Measurements from ENCODE around the gene SLC36A2.
A peak's percentile ranks its signal among the peaks of the same experiment; 100 is the strongest.

The SLC36A2 gene

DNA sequence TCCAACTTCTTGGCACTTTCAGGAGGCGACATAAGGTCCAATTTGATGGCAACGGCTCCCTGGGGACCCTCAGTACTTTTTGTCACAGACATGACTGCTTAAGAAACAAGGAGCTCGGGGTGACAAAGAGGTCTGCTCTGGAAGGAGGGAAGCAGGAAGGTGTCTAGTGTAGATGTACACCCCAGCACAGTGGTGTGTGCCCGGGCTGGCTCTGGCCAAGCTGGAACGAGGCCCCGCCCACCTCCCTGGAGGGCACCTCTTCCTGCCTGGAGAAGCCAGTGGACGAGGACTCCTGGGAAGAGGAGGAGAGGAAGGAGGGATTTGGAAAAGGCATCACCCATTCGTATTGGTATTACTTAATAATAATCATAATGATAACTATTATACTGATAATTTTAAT lies at the start of gene SLC36A2:
Gene SLC36A2, minus strand, starts transcription at position 191 of the 400 bp plus-strand sequence. Its CDS starts 99 bp downstream, at position 92.
- Histone ChIP-seq H3K9ac (no peak within 1 kb of the TSS), H3K36me3 (ENCODE audit: control insufficient read depth, insufficient read depth, low read length) (no peaks in the 10 kb centered on the region), H3K4me3 (ENCODE audit: low read depth, low read length) (no peak within 1 kb of the TSS), H3K9me3 (ENCODE audit: control insufficient read depth, low read length) (no peaks in the 10 kb centered on the region), H3K4me2 (ENCODE audit: low read length) (no peak within 1 kb of the TSS), H2AFZ (peak within 1 kb of the TSS; percentile 19), H3K4me1 (peaks cover 3% of the 10 kb centered on the region), H3K27me3 (ENCODE audit: control insufficient read depth, insufficient read depth, low read length) (no peaks in the 10 kb centered on the region), H3K79me2 (peaks cover 2% of the 10 kb centered on the region), H3K27ac (no peak within 1 kb of the TSS)
- TF ChIP-seq, protein P1, sequence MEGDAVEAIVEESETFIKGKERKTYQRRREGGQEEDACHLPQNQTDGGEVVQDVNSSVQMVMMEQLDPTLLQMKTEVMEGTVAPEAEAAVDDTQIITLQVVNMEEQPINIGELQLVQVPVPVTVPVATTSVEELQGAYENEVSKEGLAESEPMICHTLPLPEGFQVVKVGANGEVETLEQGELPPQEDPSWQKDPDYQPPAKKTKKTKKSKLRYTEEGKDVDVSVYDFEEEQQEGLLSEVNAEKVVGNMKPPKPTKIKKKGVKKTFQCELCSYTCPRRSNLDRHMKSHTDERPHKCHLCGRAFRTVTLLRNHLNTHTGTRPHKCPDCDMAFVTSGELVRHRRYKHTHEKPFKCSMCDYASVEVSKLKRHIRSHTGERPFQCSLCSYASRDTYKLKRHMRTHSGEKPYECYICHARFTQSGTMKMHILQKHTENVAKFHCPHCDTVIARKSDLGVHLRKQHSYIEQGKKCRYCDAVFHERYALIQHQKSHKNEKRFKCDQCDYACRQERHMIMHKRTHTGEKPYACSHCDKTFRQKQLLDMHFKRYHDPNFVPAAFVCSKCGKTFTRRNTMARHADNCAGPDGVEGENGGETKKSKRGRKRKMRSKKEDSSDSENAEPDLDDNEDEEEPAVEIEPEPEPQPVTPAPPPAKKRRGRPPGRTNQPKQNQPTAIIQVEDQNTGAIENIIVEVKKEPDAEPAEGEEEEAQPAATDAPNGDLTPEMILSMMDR (IDR thresholded peaks at IDR 0.05) = no peak

- Histone ChIP-seq H3K27me3 (ENCODE audit: control insufficient read depth, insufficient read depth, low read length) (no peaks in the 10 kb centered on the region), H3K4me2 (ENCODE audit: low read length) (no peak overlapping the region), H3K4me3 (ENCODE audit: low read depth, low read length) (no peak overlapping the region), H3K4me1 (peaks cover 38% of the 10 kb centered on the region), H2AFZ (no peak overlapping the region), H3K9ac (no peak overlapping the region), H3K36me3 (ENCODE audit: control insufficient read depth, insufficient read depth, low read length) (no peaks in the 10 kb centered on the region), H3K9me3 (ENCODE audit: control insufficient read depth, low read length) (no peaks in the 10 kb centered on the region), H3K27ac (peak overlapping the region; percentile 67), H3K79me2 (peaks cover 11% of the 10 kb centered on the region)
- TF ChIP-seq, protein P1 (IDR thresholded peaks at IDR 0.05) = no peak
Observed at GRCh38 chr5:151388960-151389359, 41.6 kb upstream of the SLC36A2 start.

DNA sequence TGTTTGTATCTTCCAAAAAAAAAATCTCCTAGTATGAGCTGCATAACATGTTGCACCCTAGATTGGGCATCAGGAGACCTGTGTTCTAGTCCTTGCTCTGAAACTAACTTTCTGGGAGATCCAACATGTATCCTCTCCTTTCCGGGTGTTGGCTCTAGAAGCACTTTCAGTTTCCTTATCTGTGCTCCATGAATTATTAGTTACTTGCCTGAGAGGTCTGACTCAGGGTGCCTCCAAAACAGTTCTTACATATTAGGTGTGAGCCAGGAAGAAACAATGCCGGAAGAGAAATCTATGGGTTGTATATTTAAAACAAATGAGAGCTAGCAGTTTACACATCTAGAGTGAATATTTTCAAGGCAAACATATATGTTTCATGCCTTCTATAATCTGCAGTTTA lies 36.7 kb upstream of the SLC36A2 start:
- Histone ChIP-seq H3K4me1 (peaks cover 50% of the 10 kb centered on the region), H3K4me3 (ENCODE audit: low read depth, low read length) (no peak overlapping the region), H3K9ac (no peak overlapping the region), H3K36me3 (ENCODE audit: control insufficient read depth, insufficient read depth, low read length) (no peaks in the 10 kb centered on the region), H3K4me2 (ENCODE audit: low read length) (no peak overlapping the region), H2AFZ (peak overlapping the region; percentile 63), H3K27me3 (ENCODE audit: control insufficient read depth, insufficient read depth, low read length) (no peaks in the 10 kb centered on the region), H3K9me3 (ENCODE audit: control insufficient read depth, low read length) (no peaks in the 10 kb centered on the region), H3K27ac (no peak overlapping the region), H3K79me2 (peaks cover 11% of the 10 kb centered on the region)
- TF ChIP-seq, protein P1 (IDR thresholded peaks at IDR 0.05) = no peak

DNA sequence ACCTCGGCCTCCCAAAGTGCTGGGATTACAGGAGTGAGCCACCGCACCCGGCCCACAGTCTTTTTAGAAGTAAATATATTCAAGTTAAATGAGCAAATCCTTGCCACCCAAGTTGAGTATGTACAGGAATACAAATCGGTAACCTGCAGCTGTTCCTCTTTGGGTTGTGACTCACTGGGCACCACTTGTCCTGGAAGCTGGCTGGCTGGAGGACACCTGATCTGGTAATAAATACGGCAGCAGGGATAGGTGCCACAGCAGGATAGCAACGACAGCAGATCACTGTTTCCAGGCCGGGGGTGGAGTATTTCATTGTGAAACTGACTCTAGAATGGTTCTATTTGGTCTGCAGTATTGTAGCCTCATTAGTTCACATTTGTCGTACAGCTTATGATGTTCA lies 35.7 kb upstream of the SLC36A2 start:
- H3K4me2 ChIP-seq (ENCODE audit: low read length) = no peak overlapping the region
- peaks cover 11% of the 10 kb centered on the region for H3K79me2 ChIP-seq
- no peak overlapping the region for H3K4me3 ChIP-seq (ENCODE audit: low read depth, low read length)
- H3K4me1 ChIP-seq = peaks cover 49% of the 10 kb centered on the region
- no peak overlapping the region for H3K9ac ChIP-seq
- no peaks in the 10 kb centered on the region for H3K36me3 ChIP-seq (ENCODE audit: control insufficient read depth, insufficient read depth, low read length)
- TF ChIP-seq, protein P1 (IDR thresholded peaks at IDR 0.05) = no peak
- no peaks in the 10 kb centered on the region for H3K9me3 ChIP-seq (ENCODE audit: control insufficient read depth, low read length)
- H3K27ac ChIP-seq = no peak overlapping the region
- no peak overlapping the region for H2AFZ ChIP-seq
- H3K27me3 ChIP-seq (ENCODE audit: control insufficient read depth, insufficient read depth, low read length) = no peaks in the 10 kb centered on the region

DNA sequence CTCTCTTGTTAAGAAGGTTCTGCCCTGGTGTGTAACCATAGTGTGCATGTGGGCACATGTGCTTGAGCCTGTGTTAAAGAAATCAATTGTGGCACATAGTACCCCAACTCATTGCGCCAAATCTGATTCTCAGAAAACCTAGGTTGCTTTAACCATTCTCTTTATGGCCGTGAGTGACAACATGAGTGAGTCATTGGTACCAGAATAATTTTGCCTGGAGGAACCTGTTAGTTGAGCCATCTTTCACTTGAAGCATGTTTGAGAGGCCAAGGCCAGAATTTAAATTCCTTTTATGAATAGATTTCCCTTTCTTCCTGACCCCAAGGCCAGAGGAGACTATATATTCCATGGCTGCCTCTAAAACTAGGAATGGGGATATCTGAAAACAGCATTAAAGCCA lies 35.2 kb upstream of the SLC36A2 start:
- Histone ChIP-seq H3K79me2 (peaks cover 14% of the 10 kb centered on the region), H3K9ac (no peak overlapping the region), H3K4me1 (peaks cover 44% of the 10 kb centered on the region), H3K4me3 (ENCODE audit: low read depth, low read length) (no peak overlapping the region), H3K36me3 (ENCODE audit: control insufficient read depth, insufficient read depth, low read length) (no peaks in the 10 kb centered on the region), H3K27me3 (ENCODE audit: control insufficient read depth, insufficient read depth, low read length) (no peaks in the 10 kb centered on the region), H3K9me3 (ENCODE audit: control insufficient read depth, low read length) (no peaks in the 10 kb centered on the region), H3K4me2 (ENCODE audit: low read length) (no peak overlapping the region), H3K27ac (no peak overlapping the region), H2AFZ (no peak overlapping the region)
- TF ChIP-seq, protein P1 (IDR thresholded peaks at IDR 0.05) = no peak

Data from parathyroid adenoma (tissue), 2 donors.